Endothelial cell of umbilical vein (primary cell): ENCODE measurements around the gene TMEM161A.

Source experiments
- EZH2 ChIP-seq: IDR thresholded peaks from 2 replicates; pipeline ENCODE4 v1.6.1; 2012; ENCODE audit warnings: borderline replicate concordance, low read depth, mild to moderate bottlenecking, moderate library complexity, low read length, inconsistent platforms; ENCODE audit not compliant: severe bottlenecking
- FOS ChIP-seq: IDR thresholded peaks from 2 replicates; pipeline ENCODE4 v1.6.1; 2011; ENCODE audit warnings: mild to moderate bottlenecking, low read length, moderate library complexity, borderline replicate concordance; ENCODE audit not compliant: insufficient read depth
- GATA2 ChIP-seq: IDR thresholded peaks from 2 replicates; pipeline ENCODE4 v1.7.0; 2011; ENCODE audit warnings: low read depth, mild to moderate bottlenecking, moderate library complexity, mixed read lengths, low read length; ENCODE audit not compliant: insufficient read length, insufficient read depth
- JUN ChIP-seq: IDR thresholded peaks from 2 replicates; pipeline ENCODE4 v1.6.1; 2011; ENCODE audit warnings: borderline replicate concordance, low read depth; ENCODE audit not compliant: insufficient read length, insufficient read depth
- MYC ChIP-seq: IDR thresholded peaks from one replicate; pipeline ENCODE4 v1.6.1; 2011; ENCODE audit warnings: mild to moderate bottlenecking, low read depth, low read length
- POLR2A ChIP-seq: IDR thresholded peaks from 2 replicates; pipeline ENCODE4 v1.6.1; 2012; ENCODE audit warnings: low read depth, mild to moderate bottlenecking, control low read depth, low read length
- POLR2AphosphoS5 ChIP-seq: IDR thresholded peaks from 2 replicates; pipeline ENCODE4 v1.6.1; 2012; ENCODE audit warnings: low read depth, mild to moderate bottlenecking, control low read depth, low read length, moderate library complexity; ENCODE audit not compliant: insufficient read depth
- TF ChIP-seq, protein P1 (sequence below), 2 donors: IDR thresholded peaks; 1 replicate in 1 of 2; 2 replicates in 1 of 2; pipeline ENCODE4 v1.5.1; 2011; ENCODE audit warnings: low read length in 2 of 2, mild to moderate bottlenecking in 2 of 2, moderate library complexity in 2 of 2, control low read depth in 1 of 2, inconsistent platforms in 1 of 2, low read depth in 1 of 2; ENCODE audit not compliant: insufficient read depth in 1 of 2; ENCODE audit errors: extremely low read depth in 1 of 2
- TF ChIP-seq, protein P2 (sequence below): IDR thresholded peaks from 2 replicates; pipeline ENCODE4 v1.6.1; 2011; ENCODE audit not compliant: insufficient read depth, insufficient read length

DNA sequence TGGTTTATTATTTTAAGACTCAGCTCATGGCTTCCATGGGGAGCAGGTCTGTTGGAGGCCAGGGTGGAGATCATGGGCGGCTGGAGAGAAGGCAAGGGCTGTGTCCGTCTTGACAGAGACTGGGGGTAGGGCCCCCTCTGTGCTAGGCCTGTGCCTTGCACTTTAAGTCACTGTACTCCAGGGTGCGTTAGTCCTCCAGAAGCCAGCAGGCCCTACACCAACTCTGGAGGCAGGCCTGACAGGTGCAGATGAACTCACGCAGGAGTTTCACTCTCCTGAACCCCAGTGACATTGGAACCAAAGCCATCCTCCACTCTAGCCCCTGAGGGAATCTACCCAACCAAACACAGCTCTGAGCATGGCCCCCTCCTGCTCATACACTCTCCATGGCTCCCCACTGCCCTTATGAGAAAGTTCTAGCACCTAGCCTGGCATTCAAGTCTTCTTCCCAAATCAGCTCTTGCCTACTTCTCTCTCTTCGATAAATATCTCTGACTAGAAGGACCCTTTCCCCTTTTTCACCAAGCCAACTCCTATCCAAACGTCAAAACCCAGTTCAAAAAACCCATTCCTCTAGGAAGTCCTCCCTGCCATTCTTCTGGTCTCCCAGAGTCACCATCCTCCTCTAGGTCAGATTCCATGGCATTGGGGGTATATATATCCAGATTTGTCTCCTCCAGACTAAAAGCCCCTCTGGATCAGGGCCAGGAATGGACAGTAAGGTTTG, 16.7 kb upstream of the TMEM161A start:
- no peak for TF ChIP-seq POLR2AphosphoS5
- no peak for TF ChIP-seq POLR2A
- TF ChIP-seq, protein P1, sequence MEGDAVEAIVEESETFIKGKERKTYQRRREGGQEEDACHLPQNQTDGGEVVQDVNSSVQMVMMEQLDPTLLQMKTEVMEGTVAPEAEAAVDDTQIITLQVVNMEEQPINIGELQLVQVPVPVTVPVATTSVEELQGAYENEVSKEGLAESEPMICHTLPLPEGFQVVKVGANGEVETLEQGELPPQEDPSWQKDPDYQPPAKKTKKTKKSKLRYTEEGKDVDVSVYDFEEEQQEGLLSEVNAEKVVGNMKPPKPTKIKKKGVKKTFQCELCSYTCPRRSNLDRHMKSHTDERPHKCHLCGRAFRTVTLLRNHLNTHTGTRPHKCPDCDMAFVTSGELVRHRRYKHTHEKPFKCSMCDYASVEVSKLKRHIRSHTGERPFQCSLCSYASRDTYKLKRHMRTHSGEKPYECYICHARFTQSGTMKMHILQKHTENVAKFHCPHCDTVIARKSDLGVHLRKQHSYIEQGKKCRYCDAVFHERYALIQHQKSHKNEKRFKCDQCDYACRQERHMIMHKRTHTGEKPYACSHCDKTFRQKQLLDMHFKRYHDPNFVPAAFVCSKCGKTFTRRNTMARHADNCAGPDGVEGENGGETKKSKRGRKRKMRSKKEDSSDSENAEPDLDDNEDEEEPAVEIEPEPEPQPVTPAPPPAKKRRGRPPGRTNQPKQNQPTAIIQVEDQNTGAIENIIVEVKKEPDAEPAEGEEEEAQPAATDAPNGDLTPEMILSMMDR (IDR thresholded peaks at IDR 0.05; ENCODE audit: extremely low read depth in 1 of 2, insufficient read depth in 1 of 2, low read depth in 1 of 2, low read length in 2 of 2), result no peak
- TF ChIP-seq EZH2, result no peak
- no peak for TF ChIP-seq FOS
- TF ChIP-seq, protein P2, sequence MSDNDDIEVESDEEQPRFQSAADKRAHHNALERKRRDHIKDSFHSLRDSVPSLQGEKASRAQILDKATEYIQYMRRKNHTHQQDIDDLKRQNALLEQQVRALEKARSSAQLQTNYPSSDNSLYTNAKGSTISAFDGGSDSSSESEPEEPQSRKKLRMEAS, result no peak
- TF ChIP-seq MYC, result no peak
- no peak for TF ChIP-seq JUN
- TF ChIP-seq GATA2, result no peak
